ENCODE measurements around the gene RAB11FIP4.

RAB11FIP4 gene

DNA sequence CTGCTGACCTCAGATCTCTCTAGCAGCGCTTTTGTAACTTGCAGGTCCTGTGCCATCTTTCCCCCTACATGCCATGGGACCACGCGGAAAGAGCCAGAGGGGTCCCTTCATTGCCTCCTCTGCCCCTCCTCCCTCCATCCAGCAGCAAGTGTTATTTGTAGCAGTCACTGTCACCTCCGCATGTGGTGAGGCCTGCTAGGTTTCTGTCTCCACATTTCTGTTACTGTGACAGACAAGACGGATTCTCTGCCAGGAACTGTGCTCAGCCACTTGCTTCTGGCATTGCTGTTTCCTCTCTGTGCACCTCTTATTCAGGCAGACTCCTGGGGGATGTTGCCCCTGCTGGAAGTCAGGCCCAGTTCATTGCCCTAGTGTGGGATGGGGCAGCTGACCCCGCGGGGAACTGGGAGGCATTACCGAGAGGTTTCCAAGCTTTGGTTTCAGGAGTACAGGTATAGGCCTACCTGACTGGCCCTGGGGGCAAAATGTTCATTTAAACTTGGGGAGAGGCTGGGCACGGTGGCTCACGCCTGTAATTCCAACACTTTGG is 61.2 kb downstream of the RAB11FIP4 start:
- in situ Hi-C loops (cut with MboI; ENCODE audit: low sequenced_read_pairs) = no loop called here

DNA sequence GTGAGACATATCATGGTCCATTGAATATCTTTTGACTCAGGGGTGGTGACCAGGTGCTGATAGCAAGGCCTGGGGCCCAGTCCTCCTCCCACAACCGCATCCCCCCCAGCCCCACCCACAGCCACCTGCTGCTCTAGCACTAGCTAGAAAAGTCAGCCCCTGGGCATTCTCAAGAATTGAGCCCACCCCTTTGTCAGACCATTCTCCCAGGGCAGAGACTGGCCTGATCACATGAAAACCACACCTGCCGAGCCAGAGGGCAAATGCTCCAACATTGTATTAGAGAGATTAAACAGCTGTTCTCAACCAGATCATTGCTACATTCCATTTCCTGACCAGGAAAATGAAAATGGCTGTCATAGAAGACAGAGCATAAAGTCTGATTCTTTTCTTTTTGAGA is 62.4 kb downstream of the RAB11FIP4 start:
- in situ Hi-C loops (cut with MboI; ENCODE audit: low sequenced_read_pairs) = no loop called here

DNA sequence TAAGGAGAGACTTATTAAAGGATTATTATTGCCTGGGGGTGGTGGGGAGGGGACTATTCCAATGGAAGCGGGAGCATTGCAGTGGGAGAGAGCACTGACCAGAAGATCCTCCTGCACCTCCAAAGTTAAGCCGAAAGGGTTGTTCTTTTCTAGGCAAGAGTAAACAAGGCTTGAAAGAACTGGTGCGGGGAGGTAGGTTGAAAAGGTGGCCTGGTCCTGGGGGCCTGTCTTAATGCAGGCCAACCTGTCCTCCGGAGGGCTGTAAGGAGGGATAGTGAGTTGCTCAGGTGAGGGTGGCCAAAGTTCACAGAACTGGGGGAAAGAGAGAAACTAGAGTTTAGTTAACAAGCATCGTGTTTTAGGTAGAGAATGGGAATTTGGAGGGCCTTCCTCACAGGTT is 65.3 kb downstream of the RAB11FIP4 start:
- in situ Hi-C loops (cut with MboI; ENCODE audit: low sequenced_read_pairs) = no loop called here

DNA sequence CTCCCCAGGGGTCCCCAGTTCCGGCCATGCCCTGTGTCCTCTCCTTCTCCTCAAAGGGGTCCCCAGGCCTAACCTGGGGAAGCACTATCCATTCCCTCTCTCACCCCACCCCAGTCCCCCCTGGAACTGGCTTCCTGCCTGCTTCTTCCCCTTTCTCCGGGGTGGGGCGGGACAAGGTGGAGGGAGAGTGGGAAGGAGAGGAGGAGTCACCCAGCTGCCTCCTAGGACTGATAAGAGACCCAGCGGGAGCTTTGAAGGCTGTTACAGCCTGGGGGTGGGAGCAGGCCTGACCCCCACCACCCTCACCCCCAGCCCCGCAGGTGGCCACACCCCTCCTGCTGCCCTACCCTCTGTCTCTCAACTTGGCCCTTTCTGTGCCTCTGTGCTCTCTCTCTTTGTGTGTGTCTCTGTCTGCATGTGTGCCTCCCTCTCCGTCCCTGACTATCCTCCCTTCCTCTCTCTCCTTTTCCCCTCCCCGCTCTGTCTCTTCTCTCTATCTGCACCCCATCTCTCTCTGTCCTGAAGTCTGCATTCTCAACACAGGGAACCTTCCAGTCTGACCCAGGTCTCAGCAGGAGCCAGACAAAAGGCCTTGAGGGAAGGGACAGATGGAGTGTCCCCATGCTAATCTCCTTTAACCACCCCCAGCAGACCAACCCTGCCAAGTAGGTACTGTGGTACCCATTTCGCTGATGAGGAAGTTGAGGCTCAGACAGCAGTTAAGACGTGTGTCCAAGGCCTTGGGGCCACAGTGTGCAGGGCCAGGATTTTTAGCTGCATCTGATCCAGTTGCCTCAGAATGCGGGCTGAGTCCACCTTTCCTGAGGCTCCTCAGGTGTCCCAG is 66.1 kb downstream of the RAB11FIP4 start:
- in situ Hi-C loops (cut with MboI; ENCODE audit: low sequenced_read_pairs) = no loop called here

DNA sequence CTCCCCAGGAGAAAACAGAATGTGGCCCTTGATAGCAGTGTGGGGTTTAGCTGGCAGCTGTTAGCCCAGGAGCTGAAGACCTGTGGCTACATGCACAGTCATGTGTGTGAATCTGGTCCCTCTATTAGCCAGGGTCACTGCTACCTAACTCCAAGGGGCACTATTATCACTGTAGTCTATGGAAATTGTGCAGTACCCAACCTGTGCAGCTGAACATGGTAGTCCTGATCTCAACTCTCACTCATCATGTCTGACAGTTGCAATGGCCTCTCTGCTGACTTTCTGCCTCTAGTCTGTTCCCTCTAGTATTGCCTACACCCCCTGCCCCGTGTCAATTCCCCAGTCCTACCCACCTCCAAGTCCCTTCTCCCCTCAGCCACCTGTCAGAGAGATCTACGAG is 67.4 kb downstream of the RAB11FIP4 start:
- in situ Hi-C loops (cut with MboI; ENCODE audit: low sequenced_read_pairs) = no loop called here

DNA sequence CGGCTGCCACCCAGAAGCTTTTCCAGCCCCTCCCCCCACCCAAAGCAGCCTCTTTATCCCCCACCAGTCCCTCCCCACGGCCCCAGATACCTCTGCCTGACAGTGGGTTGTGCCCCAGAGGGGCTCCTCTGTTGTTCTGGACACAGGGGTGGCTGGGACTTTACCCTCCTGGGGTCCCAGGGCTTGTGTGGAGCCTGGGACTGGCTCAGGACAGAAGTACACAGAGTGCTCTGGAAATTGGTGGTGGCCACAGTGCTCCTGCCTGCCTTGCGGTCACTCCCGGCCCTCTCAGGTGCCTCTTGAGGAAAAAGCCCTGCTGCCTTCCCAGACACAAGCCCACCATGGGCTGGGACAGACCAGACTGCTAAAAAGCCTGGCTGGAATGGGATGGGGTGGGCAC is 68.2 kb downstream of the RAB11FIP4 start:
- in situ Hi-C loops (cut with MboI; ENCODE audit: low sequenced_read_pairs) = no loop called here

DNA sequence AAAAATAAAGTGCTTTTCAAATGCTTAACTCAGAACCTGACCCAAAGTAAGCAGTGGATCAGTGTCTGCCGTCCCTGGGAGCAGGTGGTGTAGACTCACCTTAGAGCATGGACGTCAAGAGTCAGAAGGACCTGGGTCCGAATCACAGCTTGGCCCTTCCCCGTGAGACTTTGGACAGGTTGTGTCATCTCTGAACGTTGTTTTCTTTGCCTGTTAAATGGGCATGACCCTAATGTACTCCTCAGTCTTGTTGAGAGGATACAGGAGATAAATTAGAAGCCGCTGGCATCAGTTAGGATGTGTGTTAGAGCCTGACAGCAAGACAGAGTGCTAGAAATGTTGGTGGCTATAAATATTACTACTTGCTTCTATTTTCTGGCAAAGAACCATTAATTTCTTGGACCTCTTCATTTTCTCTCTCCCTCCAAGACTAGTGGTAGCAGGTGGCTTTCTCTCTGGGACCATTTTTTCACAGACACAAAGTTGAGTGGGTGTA is 68.8 kb downstream of the RAB11FIP4 start:
- in situ Hi-C loops (cut with MboI; ENCODE audit: low sequenced_read_pairs) = no loop called here

DNA sequence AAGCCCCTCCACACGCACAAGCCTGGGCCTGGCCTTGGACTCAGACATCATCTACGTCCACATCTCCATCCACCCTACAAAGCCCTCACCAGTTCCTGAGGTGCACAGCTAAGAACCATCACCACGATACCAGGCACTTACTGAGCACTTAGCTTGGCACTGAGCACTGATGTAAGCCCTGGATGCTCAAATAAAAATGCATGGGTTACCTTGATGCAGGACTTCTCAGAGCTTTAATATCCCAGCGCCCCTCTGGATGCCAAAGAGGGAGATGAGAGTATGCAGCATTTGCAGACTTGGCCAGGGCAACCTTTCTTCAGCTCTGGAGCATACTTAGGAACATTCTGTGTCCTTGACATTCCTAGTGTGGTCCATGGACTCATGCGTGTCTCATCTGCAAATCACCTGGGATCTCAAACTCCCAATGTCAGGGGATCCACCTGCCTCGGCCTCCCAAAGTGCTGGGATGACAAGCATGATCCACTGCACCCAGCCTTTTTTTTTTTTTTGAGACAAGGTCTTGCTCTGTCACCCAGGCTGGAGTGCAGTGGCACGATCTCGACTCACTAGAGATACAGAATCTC is 69.8 kb downstream of the RAB11FIP4 start:
- in situ Hi-C loops (cut with MboI; ENCODE audit: low sequenced_read_pairs) = no loop called here

DNA sequence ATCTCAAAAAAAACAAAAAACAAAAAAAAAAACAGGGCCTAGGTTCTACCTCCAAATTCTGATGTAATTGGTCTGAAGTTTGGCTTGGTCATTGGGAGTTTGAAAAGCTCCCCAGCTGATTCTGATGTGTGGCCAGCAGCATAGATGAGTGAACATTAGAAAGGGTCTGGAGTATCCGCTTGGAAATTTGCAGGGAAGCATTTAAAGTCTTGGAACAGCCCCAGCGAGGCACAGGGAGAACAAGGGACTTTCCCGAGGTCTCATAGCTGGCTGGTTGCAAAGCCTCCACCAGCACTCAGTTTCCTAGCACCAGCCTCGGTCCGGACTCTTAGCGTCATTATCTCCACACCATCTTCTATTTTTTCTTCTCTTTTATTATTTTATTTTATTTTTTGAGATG is 70.8 kb downstream of the RAB11FIP4 start:
- in situ Hi-C loops (cut with MboI; ENCODE audit: low sequenced_read_pairs) = no loop called here

DNA sequence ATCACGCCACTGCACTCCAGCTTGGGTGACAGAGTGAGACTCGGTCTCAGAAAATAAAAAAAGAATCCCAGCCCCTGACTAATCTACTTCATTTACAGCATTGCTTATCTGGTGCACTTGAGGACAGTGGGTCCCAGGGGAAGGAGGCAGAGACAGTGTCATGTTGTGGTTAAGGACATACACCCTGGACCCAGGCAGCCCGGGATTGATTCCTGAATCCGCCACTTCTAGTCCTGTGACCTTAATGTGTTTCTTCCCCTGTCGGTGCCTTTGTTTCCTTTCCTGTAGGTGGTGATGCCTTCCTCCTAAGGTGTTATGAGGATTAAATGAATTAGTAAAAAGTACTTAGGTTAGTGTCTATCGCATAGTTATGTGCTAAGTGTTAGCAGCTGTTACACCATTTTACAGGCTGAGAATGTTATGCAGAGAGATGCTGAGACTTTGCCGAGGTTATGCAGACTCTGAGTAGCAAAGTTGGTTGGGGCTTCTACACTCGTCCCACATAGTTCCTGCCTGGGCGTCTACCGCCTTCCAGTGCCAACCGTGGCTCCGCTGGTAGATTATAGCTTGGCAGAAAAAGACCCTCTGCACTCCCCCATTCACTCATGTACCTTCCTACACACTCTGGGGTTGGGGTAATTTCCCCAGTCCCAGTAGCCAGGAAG is 74.8 kb downstream of the RAB11FIP4 start:
- in situ Hi-C loops (cut with MboI; ENCODE audit: low sequenced_read_pairs) = no loop called here

DNA sequence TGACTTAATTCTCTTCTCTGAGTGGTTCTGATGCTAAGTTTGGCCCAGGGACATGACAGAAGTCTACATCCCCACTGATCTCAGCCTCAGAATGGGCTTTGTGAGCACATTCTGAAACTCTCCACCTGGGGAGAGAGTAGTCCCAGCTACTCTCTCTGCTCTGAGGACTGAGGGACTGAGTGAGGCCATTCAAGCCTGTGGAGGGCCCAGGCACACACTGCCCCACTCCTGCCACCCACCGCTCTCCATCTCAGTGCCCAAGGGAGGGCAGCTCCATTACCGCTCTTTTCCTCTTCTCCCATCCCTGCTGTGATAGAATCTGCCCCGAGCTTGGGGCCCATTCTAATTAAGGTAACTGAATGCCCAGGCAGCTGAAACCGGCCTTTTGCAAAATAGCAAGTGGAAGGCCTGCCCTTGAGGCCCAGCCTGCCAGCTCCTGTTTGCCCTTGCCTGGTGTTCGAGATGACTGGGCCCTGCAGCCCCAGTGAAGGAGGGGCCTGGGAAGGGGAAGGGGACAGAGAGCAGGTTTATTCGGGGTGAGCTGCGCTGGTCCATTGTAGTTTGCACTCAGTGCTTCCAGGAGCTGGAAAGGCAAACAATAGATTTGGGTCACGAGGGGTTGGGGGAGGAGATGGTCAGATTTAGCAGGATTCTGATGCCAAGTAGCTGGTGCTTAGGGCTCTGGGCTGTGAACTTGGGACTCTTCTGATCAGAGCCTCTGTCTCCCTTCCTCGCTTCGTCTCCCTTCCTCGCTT is 76.2 kb downstream of the RAB11FIP4 start:
- in situ Hi-C loops (cut with MboI; ENCODE audit: low sequenced_read_pairs) = no loop called here

DNA sequence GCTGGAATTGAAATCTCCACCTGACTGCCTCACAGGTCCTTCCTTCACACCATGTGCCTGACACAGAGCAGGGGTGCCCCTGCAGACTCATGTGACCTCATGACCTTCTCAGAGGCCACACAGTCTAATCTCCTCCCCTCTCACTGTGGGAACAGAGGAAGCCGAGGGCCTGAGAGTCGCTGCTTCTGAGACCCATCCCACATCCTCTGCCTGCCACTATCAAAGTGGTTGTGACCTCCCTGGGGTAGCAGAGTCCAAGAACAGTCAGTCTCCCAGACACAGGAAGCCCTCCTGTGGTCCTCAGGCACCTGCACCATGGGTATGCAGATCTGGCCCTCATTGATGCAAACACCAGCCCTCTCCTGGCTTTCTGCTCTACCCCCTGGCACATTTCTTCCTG is 78.5 kb downstream of the RAB11FIP4 start:
- in situ Hi-C loops (cut with MboI; ENCODE audit: low sequenced_read_pairs) = no loop called here

DNA sequence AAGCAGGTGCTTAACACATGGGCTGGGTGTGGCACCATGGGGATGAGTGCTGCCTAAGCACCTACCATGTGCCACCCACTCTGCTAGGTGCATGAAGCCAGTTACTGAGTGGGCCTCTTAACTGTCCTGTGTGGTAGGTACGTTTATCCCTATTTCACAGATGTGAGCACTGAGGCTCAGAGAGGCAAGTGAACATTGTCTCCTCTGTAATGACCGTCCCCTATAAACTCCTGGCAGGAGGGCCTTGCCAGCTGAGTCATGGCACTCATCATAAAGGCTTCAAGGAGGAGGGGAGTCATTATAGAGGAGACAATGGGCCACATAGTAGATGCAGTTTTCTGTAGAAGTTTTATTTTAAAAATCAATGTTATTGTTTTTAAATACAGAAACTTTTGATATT is 79.1 kb downstream of the RAB11FIP4 start:
- in situ Hi-C loops (cut with MboI; ENCODE audit: low sequenced_read_pairs) = no loop called here

DNA sequence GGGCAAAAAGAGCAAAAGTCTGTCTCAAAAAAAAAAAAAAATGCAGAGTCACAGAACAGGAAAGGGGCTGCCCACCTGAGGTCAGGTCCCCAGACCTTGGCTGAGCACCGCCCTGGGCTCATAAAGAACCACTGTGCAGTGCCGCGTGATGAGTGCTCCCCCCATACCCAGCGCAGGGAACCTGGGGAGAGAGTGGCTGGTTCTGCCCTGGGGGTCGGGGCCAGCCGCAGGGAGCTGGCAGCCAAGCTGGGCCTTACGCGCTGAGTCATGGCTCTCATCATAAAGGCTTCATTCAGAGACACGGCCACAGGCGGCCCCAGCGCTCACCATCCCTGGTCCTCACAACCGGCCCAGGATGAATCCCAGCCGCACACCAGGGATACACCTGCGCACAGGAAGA is 80.7 kb downstream of the RAB11FIP4 start:
- in situ Hi-C loops (cut with MboI; ENCODE audit: low sequenced_read_pairs) = no loop called here

DNA sequence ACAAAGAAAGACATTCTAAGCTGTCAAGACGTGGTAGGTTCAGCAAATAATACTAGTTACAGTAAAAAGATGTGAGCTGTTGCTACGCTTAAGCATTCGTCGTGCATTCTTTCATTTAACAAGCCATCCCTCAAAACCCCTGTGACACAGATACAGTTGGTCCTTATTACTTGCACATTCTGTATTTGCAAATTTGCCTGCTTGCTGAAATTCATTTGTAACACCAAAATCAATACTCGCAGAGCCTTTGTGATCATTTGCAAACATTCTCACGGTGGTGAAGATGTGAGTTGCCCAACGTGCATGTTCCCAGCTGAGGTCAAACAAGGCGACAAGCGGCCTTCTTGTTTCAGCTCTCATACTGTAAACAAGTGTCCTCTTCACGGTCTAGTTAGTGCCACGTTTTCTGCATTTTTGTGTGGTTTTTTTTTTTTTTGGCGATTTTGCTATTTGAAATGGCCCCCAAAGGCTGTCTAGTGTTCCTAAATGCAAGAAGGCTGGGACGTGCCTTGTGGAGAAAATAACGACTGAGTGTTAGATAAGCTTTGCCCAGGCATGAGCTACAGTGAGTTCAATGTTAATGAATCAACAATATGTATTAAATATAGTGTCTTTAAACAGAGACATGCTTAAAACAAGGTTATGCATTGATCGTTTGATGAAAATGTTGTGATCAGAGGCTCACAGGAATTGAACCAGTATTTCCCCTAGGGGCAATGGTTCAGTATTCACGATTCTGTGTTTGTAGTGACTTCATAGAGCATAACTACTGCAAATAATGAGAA is 84.1 kb downstream of the RAB11FIP4 start:
- in situ Hi-C loops (cut with MboI; ENCODE audit: low sequenced_read_pairs) = no loop called here

DNA sequence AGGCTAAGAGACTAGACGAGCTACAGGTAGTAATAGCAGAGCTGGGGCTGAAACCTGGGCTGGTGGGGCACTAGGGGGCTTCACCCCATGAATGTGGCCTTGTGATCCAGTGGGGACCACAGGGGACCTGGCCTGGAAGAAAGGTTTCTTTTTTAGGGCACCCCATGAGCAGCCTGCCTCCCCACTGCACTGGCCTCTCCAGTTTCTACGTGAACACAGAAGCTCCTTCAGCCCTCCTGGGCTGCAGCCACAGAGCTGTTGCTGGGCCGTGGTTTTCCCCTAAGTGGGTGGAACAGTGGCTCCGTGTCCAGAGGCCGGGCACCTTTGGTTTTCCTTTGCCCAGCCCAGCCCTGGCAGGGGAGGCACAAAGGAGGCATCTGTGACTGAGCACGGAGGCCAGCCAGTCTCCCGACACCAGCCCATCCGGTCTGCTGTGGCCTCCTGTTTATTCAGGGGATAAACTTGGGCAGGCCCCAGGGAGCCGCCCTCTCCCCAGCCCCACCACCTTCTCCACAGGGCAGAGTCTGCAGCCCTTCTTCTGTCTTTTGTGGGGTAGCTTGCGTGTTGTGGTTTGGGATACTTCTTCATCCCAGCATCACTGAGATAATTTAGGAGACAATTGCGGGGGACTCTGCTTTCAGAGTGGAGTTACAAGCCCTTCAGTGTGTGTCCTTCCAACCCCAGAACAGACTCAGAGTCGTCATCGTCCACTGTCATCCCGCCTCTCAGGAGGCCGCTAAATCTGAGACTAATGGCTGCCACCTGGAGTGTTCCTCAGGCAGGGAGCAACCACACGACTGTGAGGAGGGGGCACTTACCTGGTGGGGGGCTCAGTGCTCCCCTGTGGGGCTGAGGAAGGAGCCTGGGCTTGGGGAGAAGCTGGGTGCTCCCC is 85.3 kb downstream of the RAB11FIP4 start:
- in situ Hi-C loops (cut with MboI; ENCODE audit: low sequenced_read_pairs) = no loop called here

DNA sequence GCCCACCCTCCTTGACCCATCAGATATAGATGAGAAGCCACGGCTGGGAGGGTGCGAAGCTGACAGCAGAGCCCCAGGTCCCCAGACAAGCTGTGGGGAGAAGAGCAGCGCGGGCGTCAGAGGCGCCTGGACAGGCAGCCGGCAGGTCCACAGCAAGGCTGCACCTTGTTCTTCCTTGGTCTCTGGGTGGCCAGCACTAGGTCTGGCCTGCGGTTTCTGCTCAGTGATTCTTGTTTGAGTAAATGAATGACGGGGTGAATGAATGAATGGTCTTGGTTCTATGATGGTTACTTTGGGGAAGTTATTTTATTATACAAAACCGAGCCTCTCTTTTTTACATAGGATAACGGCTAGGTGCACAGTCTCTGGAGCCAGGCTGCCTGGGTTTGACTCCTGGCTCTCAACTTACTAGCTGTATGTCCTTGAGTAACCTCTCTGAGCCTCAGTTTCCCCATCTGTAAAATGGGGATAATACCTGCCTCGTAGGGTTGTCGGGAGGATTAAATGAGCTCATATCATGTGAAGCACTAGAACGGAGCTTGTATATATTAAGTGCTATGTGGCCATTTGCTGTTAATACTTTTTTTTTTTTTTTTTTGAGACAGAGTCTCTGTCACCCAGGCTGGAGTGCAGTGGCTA is 86.1 kb downstream of the RAB11FIP4 start:
- in situ Hi-C loops (cut with MboI; ENCODE audit: low sequenced_read_pairs) = no loop called here

DNA sequence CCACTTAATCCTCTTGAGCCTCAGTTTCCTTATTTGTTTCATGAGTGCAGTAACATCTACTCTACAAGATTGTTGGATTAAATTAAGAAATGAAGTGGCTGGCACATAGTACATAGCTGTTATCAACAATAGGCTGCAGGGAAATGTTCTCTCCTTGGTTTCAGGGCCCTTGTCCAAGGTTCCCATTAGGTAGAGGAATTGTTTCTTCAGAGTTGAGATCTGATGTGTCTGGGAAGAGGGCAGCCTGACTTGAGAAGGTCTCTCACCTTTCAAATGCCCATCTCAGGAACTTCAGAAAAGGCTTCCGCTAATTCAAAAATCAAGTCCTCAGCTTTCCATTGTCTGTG is 87.6 kb downstream of the RAB11FIP4 start:
- in situ Hi-C loops (cut with MboI; ENCODE audit: low sequenced_read_pairs) = no loop called here

DNA sequence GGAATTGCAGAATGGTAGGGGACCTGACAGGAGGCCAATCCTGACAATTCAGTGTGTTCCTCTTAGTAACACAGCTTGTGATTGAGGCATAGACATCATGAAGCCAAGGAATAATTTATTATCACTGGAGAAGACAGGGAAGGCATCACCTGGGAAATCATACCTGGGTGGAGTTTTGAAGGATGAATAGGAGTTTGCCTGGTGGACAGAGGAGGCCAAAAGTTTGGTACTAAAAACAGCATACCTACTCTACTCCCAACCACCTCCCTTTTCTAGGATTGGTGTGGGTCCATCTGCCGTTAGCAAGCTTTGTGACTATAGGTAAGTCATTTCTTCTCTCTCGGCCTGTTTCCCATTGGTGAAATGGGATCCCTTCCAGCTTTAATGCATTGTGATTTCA is 88.0 kb downstream of the RAB11FIP4 start:
- in situ Hi-C loops (cut with MboI; ENCODE audit: low sequenced_read_pairs) = no loop called here

All from HL-60/S4 treated with phorbol 12-myristate 13-acetate at 8.2 ng/mL for 4 days and 3 days (cell line).